GM12801 (cell line): ENCODE measurements around the gene CLIC1.

Experiments
- CTCF ChIP-seq: IDR thresholded peaks from one replicate; pipeline ENCODE4 v1.5.1; 2011; ENCODE audit warnings: control low read depth; ENCODE audit not compliant: insufficient read length; ENCODE audit errors: extremely low read depth

Gene CLIC1

GRCh38 chr6:31760790-31761189, 24.5 kb upstream of the CLIC1 start:
- TF ChIP-seq CTCF: no peak

- no peak for TF ChIP-seq CTCF
Measured at GRCh38 chr6:31758281-31758680, 22.0 kb upstream of the CLIC1 start.

GRCh38 chr6:31752739-31753319, 16.5 kb upstream of the CLIC1 start:
- TF ChIP-seq CTCF: no peak

GRCh38 chr6:31750411-31751022, 14.2 kb upstream of the CLIC1 start:
- TF ChIP-seq CTCF: no peak

GRCh38 chr6:31749301-31750036, 13.1 kb upstream of the CLIC1 start:
- TF ChIP-seq CTCF: no peak

- no peak for TF ChIP-seq CTCF
Measured at GRCh38 chr6:31744422-31744821, 8.1 kb upstream of the CLIC1 start.

- no peak for TF ChIP-seq CTCF
Measured at GRCh38 chr6:31742894-31743293, 6.6 kb upstream of the CLIC1 start.
